GM18873 (cell line): ENCODE results near the gene FOXL1.
"Not testable (repeated sequence)": the region's sequence is repeated elsewhere in the genome, so short reads cannot be mapped to it uniquely, and the experiment has no call there.

Source experiments
- ATAC-seq: cut with Tn5 transposase; IDR thresholded peaks from one replicate; pipeline ENCODE4 v1.9.1; 2021; ENCODE audit warnings: mild to moderate bottlenecking, moderate library complexity, moderate number of reproducible peaks; ENCODE audit not compliant: unreplicated experiment, low FRiP score

The FOXL1 gene

GRCh38 chr16:86579268-86580062 lies 1.1 kb downstream of the FOXL1 start:
- no peak for ATAC-seq

- no peak for ATAC-seq
Measured at GRCh38 chr16:86580063-86580790, 1.9 kb downstream of the FOXL1 start.

- ATAC-seq = no peak
Measured at GRCh38 chr16:86580791-86581170, 2.4 kb downstream of the FOXL1 start.

DNA sequence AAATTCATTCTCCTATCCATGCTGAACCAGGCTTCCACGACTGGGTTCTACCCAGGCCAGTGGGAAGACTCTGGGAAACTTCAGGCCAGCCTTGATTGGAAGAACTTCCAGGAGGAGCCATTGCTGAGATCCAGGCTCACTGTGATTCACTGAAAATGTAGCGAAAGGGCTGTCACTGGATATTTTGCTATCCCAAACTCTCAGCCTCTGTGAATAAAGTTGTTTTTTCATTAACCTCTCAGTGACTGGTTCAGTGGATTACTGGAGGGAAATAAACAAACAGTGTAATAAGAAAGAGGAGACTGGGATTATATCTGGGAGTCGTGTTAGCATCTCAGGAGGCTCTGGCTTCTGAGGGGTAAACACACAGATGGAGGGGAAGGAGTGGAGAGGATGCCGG lies 3.1 kb downstream of the FOXL1 start:
- no peak for ATAC-seq

GRCh38 chr16:86584071-86584685 lies 5.8 kb downstream of the FOXL1 start:
- no peak for ATAC-seq

- ATAC-seq = no peak
Measured at GRCh38 chr16:86584726-86585721, 6.7 kb downstream of the FOXL1 start.

DNA sequence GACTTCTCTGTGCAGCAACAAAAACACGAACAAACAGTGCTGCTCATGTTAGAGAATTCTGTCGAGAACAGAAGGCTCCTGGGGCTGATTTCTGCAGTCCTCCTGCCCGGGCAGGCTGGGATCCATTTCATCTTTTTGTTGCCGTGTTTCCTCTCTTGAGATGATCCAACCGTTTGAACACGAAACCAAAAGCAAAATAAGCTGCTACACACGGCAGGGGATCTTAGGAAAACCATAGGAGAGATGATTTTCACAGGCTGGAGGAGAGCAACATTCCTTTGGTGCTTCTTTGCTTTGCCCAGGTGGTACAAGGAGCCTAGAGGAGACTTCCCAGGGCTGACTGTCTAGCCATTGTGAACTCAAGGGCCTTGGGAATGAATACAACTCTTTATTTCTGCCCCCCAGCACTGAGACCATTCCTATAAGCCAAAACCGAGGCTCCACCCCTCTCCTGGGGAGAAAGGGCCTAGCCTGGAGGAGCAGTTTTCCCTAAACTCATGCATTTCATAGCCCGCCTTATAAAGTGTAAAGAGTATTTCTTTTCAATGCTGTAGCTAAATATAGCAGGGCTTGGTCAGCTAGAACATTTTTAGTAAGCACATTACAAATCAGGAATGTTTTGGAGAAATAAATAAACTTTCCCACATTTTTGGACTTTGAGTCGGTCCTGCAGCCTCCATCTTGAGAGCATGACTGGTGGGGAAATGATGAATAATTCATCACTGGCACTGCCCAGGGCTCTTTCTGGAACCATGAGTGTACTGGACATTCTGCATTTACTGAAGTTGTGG lies 7.7 kb downstream of the FOXL1 start:
- no peak for ATAC-seq

GRCh38 chr16:86587487-86587886 lies 9.1 kb downstream of the FOXL1 start:
- no peak for ATAC-seq

- ATAC-seq = not testable (repeated sequence)
Measured at GRCh38 chr16:86587955-86588354, 9.6 kb downstream of the FOXL1 start.

- no peak for ATAC-seq
Measured at GRCh38 chr16:86590501-86591144, 12.3 kb downstream of the FOXL1 start.

GRCh38 chr16:86591270-86591669 lies 12.9 kb downstream of the FOXL1 start:
- no peak for ATAC-seq

GRCh38 chr16:86593913-86594620 lies 15.7 kb downstream of the FOXL1 start:
- ATAC-seq = no peak

GRCh38 chr16:86594721-86595120 lies 16.4 kb downstream of the FOXL1 start:
- no peak for ATAC-seq

GRCh38 chr16:86595983-86596605 lies 17.7 kb downstream of the FOXL1 start:
- no peak for ATAC-seq

DNA sequence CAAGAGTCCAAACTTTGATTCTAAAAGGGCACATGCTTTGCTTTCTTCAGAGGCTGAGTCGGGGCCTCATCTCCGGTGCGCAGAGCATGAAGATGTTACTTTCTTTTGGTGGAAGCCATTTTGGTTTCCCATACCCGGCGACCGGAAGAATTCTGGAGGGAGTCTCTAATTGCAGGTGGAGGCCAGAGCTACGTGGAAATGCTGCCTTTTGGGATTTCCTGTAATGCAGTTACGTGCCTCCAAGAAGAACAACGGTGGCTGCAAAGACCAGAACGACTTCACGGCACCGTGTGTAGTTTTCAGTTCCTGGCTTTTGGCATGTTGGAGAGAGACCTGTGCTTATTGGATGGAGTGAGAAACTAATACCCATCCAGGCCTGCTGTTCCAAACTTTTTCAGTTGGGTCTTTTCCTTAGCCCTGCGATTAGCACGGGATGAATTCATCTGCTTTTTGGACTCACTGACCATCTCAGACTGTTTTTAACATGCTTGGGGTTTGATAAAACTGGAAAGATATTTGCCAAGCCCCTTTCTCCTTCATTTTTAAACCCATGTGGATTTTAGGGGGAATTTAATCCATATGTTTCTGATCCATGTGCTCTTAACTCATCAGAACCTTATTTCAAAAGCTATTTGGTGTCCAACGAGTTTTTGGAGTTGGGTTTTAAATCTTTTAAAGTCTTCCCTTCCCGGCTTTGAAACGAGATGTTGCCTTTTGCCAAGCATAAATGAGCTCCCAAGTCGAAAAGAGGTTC lies 19.0 kb downstream of the FOXL1 start:
- ATAC-seq = no peak

DNA sequence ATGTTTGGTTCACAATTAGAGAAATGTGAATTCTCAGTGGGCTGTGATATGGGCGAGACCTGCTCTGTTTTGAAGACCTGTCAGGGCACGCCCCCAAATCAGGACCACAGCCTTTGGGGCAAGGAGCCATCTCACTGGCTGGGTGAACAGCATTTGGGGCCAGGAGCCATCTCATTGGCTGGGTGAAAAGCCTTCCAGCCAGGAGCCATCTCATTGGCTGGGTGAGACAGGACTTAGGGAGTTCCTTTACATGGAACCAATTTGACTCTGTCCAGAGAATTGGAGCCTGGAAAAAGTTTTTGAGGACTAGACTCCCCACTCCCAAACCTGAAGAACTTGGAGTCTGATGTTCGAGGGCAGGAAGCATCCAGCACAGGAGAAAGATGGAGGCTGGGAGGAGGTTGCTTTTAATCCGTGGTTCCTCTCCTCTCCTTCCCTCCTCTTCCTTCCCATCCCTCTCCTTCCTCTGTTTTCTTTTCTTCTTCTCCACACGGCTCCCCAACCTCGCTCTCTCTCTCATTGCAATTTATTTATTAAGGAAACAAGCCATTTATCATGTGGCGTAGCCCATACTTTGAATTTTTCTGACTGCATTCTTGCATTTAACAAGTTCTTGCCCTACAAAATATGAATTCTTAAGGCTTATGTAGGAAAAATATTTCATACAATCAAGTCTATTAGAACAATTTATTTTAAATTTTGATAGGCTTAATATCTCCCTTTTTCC lies 19.7 kb downstream of the FOXL1 start:
- ATAC-seq = no peak
